Endothelial cell of umbilical vein (primary cell): ENCODE results near the gene DEFB108B. TPM values are rescaled to one million over a fixed set of nuclear protein-coding genes. Genes with fewer than 3 reads are reported as not detected.
"Not testable (repeated sequence)": the region's sequence is repeated elsewhere in the genome, so short reads cannot be mapped to it uniquely, and the experiment has no call there.

Source experiments
- BruUV-seq: library from RNA; stranded (reverse); fragments of 400-500 nt; replicated peaks from 2 replicates; lab custom pipeline; 2021; lab: Mats Ljungman, UMichigan
- CTCF ChIA-PET: fragments of 300-600, 350-600 bp; sonication (Branson Sonifier 250); formaldehyde crosslinking; loops from one replicate; lab custom pipeline; 2021; ENCODE audit warnings: antibody characterized with exemption, inconsistent platforms; lab: Charles Lee
- POLR2A ChIA-PET: fragments of 300-600, 350-600 bp; sonication (Branson Sonifier 250); formaldehyde crosslinking; loops from one replicate; lab custom pipeline; 2021; ENCODE audit warnings: antibody characterized with exemption, inconsistent platforms; lab: Charles Lee
- DNase-seq: peaks from one replicate; pipeline ENCODE4 v3.0.0-alpha.2; 2011; ENCODE audit warnings: low read depth, low spot score
- FAIRE-seq: peaks from 2 replicates; lab custom pipeline; 2011; peaks lifted over from hg19 to GRCh38; lab: Jason Lieb, UNC
- H2AFZ ChIP-seq: 2 replicates; pipeline ENCODE4 v1.6.0; 2012; ENCODE audit warnings: low read depth, low read length, control low read depth, inconsistent platforms
- H3K27ac ChIP-seq: 2 replicates; pipeline ENCODE4 v1.5.1; 2011; ENCODE audit warnings: low read depth, mild to moderate bottlenecking, control low read depth, low read length, moderate library complexity; ENCODE audit not compliant: insufficient read depth
- H3K27me3 ChIP-seq, 2 experiments: 2 replicates each; pipeline versions ENCODE4 v1.6.0 to v1.6.1; 2011; ENCODE audit warnings: low read length in 2 of 2, mixed read lengths in 1 of 2; ENCODE audit not compliant: control insufficient read depth in 2 of 2, insufficient read depth in 2 of 2
- H3K36me3 ChIP-seq, 2 experiments: 2 replicates in 1 of 2; 3 replicates in 1 of 2; pipeline ENCODE4 v1.5.1; 2011; ENCODE audit warnings: low read length in 2 of 2, mild to moderate bottlenecking in 1 of 2, moderate library complexity in 1 of 2; ENCODE audit not compliant: control insufficient read depth in 2 of 2, insufficient read depth in 2 of 2; ENCODE audit errors: extremely low read depth in 1 of 2
- H3K4me1 ChIP-seq: 3 replicates; pipeline ENCODE4 v1.5.1; 2011; ENCODE audit warnings: mild to moderate bottlenecking, low read length; ENCODE audit not compliant: control insufficient read depth, insufficient read depth; ENCODE audit errors: extremely low read depth
- H3K4me2 ChIP-seq: 2 replicates; pipeline ENCODE4 v1.6.1; 2011; ENCODE audit warnings: low read length, control low read depth, mixed read lengths; ENCODE audit not compliant: insufficient read depth
- H3K4me3 ChIP-seq, 3 experiments: fragments of 200-600 bp in 1 of 3; sonication (generic), shearing (Covaris generic) in 1 of 3; replicated peaks in 1 of 3; 2 replicates each; pipeline ENCODE4 v1.5.1; 2011 to 2016; ENCODE audit warnings: control low read depth in 3 of 3, low read length in 3 of 3, mild to moderate bottlenecking in 2 of 3, inconsistent platforms in 1 of 3, low read depth in 1 of 3, moderate library complexity in 1 of 3; ENCODE audit not compliant: insufficient read depth in 1 of 3
- H3K79me2 ChIP-seq: 2 replicates; pipeline ENCODE4 v1.6.0; 2012; ENCODE audit warnings: low read length, inconsistent platforms; ENCODE audit not compliant: control insufficient read depth, insufficient read depth
- H3K9ac ChIP-seq: replicated peaks from 2 replicates; pipeline ENCODE3; 2011; ENCODE audit warnings: low read length, control low read depth; ENCODE audit not compliant: insufficient read depth; ENCODE audit errors: extremely low read depth
- H3K9me1 ChIP-seq: replicated peaks from 3 replicates; pipeline ENCODE4 v1.6.0; 2011; ENCODE audit warnings: mild to moderate bottlenecking, low read length; ENCODE audit not compliant: control insufficient read depth, insufficient read depth; ENCODE audit errors: extremely low read depth
- H3K9me3 ChIP-seq: replicated peaks from 2 replicates; pipeline ENCODE4 v1.5.1; 2012; ENCODE audit warnings: low read length, inconsistent platforms; ENCODE audit not compliant: control insufficient read depth, insufficient read depth
- H4K20me1 ChIP-seq: replicated peaks from 2 replicates; pipeline ENCODE3; 2011; ENCODE audit warnings: mild to moderate bottlenecking, low read length; ENCODE audit not compliant: control insufficient read depth, insufficient read depth; ENCODE audit errors: extremely low read depth
- FOS ChIP-seq: IDR thresholded peaks from 2 replicates; pipeline ENCODE4 v1.6.1; 2011; ENCODE audit warnings: mild to moderate bottlenecking, low read length, moderate library complexity, borderline replicate concordance; ENCODE audit not compliant: insufficient read depth
- GATA2 ChIP-seq: IDR thresholded peaks from 2 replicates; pipeline ENCODE4 v1.7.0; 2011; ENCODE audit warnings: low read depth, mild to moderate bottlenecking, moderate library complexity, mixed read lengths, low read length; ENCODE audit not compliant: insufficient read length, insufficient read depth
- JUN ChIP-seq: IDR thresholded peaks from 2 replicates; pipeline ENCODE4 v1.6.1; 2011; ENCODE audit warnings: borderline replicate concordance, low read depth; ENCODE audit not compliant: insufficient read length, insufficient read depth
- MAX ChIP-seq: IDR thresholded peaks from 2 replicates; pipeline ENCODE4 v1.6.1; 2011; ENCODE audit not compliant: insufficient read depth, insufficient read length
- MYC ChIP-seq: IDR thresholded peaks from one replicate; pipeline ENCODE4 v1.6.1; 2011; ENCODE audit warnings: mild to moderate bottlenecking, low read depth, low read length
- POLR2A ChIP-seq: IDR thresholded peaks from 2 replicates; pipeline ENCODE4 v1.6.1; 2012; ENCODE audit warnings: low read depth, mild to moderate bottlenecking, control low read depth, low read length
- dilution Hi-C: fragments of 300-500 bp; cut with MboI; formaldehyde crosslinking; loops from one replicate; pipeline ENCODE4 v1.15.0; 2019; ENCODE audit warnings: low sequenced_read_pairs; ENCODE audit not compliant: extremely low pct_ligation_motif_present
- intact Hi-C: fragments of 100-400 bp; cut with micrococcal nuclease; formaldehyde crosslinking; loops from one replicate; pipeline ENCODE4 v1.10.0; 2022
- polyA plus RNA-seq, 4 experiments: library from polyadenylated mRNA; depleted of rRNA in 3 of 4; stranded (reverse) in 3 of 4; unstranded in 1 of 4; fragments of >200 nt; gene quantifications; 2 replicates each; pipeline versions ENCODE4 v1.2.1 to v1.2.3, GENCODE V29; 2011 to 2012; ENCODE audit warnings: missing spikeins in 1 of 4
- total RNA-seq: library from RNA; stranded (reverse); gene quantifications from 2 replicates; pipeline ENCODE4 v1.2.3, GENCODE V29; 2021

The DEFB108B gene
- total and polyA plus RNA-seq, 2 donors (not counting 3 experiments of a cell fraction or from before 2014, with no cell fraction given), result not detected

- dilution Hi-C loops, result no loop called here
- no peak overlapping the region for H2AFZ ChIP-seq
- DNase-seq, result no peak
- intact Hi-C loops, result no loop called here
- no peak overlapping the region for H3K4me3 ChIP-seq
- H3K27ac ChIP-seq, result no peak overlapping the region
- no peaks in the 10 kb centered on the region for H3K36me3 ChIP-seq
- H3K9me3 ChIP-seq, result no peaks in the 10 kb centered on the region
- TF ChIP-seq MAX, result no peak
- TF ChIP-seq GATA2, result no peak
- TF ChIP-seq JUN, result no peak
- no peak for TF ChIP-seq FOS
- TF ChIP-seq MYC, result no peak
- TF ChIP-seq POLR2A, result no peak
- peaks cover 0 to 2% of the 10 kb centered on the region in 2 experiments for H3K27me3 ChIP-seq
- H3K4me1 ChIP-seq, result no peaks in the 10 kb centered on the region
- no peak for FAIRE-seq
- H3K9ac ChIP-seq, result no peak overlapping the region
- BruUV-seq, result no TSS peak
- no peaks in the 10 kb centered on the region for H3K9me1 ChIP-seq
- no peaks in the 10 kb centered on the region for H4K20me1 ChIP-seq
- H3K4me2 ChIP-seq, result no peak overlapping the region
- ChIA-PET POLR2A (no interaction called here), CTCF (no interaction called here)
- H3K79me2 ChIP-seq, result no peaks in the 10 kb centered on the region
These were observed 10.9 kb downstream of the DEFB108B start for GRCh38 chr11:71843858-71844257.

- CTCF ChIA-PET, result interaction anchor here (2.1 kb wide), 1 partner anchor 11 kb away, joined by 6 read pairs; no protein-coding TSS in a partner anchor
- dilution Hi-C loops, H3K4me3 ChIP-seq, FAIRE-seq, H3K9me1 ChIP-seq, DNase-seq, H3K36me3 ChIP-seq, H3K79me2 ChIP-seq, H3K27me3 ChIP-seq, intact Hi-C loops, BruUV-seq, H3K9ac ChIP-seq, H3K4me1 ChIP-seq, H2AFZ ChIP-seq, H3K4me2 ChIP-seq, H3K27ac ChIP-seq, H4K20me1 ChIP-seq, POLR2A ChIA-PET, H3K9me3 ChIP-seq: not testable (repeated sequence)
These were observed 20.9 kb downstream of the DEFB108B start for GRCh38 chr11:71853895-71854294.

GRCh38 chr11:71855880-71856279, 22.9 kb downstream of the DEFB108B start:
- H3K9me1 ChIP-seq, H3K9me3 ChIP-seq, H3K36me3 ChIP-seq, H3K4me1 ChIP-seq, H3K27me3 ChIP-seq, H3K27ac ChIP-seq, H2AFZ ChIP-seq, H3K79me2 ChIP-seq, H3K4me3 ChIP-seq, BruUV-seq, POLR2A ChIA-PET, H3K9ac ChIP-seq, FAIRE-seq, H3K4me2 ChIP-seq, H4K20me1 ChIP-seq, dilution Hi-C loops, intact Hi-C loops, DNase-seq: not testable (repeated sequence)
- CTCF ChIA-PET, result interaction anchor here (0.6 to 2.1 kb wide), 2 partner anchors 9 to 27 kb away, joined by 4 to 6 read pairs; no protein-coding TSS in a partner anchor
